ENCODE measurements around the gene KCND3.
A peak's percentile ranks its signal among the peaks of the same experiment; 100 is the strongest.

KCND3 gene

DNA sequence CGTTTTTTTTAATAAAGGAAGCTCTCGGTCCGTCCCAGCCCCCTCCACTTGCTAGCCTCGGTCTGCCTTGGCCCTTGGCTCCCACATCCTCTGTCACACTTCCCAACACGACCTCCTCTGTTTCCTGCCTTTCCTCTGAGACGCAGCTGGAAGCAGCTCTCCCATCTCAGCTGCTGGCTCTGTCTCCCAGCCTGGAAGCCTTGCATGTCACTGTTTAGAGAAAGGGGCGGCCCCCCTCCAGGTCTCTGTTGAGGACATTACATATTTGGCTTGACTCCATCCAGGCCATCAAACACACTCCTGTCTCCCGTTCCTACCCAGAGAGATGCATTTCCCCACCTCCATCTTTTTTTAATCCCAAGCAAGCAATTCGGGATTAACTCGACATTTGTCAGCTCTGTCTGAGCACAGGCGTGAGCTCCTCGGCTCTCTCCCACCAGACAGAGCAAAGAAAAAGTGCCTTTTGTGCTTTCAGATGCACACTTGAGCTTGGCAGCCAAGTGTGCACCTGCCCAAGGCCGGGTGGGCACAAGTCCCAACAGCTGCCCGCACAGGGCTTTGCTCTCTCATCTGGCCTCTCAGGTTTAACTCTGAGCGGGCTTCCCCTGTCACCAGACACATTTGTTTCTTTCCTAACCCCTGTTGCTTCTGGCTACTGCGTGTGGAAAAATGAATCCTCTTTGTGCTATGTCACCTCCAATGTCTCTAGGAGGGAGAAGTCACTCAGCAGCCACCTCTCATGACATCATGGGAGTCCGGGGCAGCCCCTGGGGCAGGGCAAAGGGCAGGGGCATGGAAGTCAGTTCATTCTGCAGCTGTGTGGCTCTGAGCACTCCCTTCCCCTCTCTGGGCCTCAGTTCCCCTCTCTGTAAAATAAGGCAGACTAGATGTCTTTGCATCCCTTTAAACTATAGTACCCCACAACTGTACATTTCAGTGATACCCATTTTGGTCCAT, 108.3 kb downstream of the KCND3 start:
- DNase-seq (ENCODE audit: low spot score): no peak

- DNase-seq (ENCODE audit: low spot score): no peak
Measured at GRCh38 chr1:111879081-111879480, 110.4 kb downstream of the KCND3 start.

DNA sequence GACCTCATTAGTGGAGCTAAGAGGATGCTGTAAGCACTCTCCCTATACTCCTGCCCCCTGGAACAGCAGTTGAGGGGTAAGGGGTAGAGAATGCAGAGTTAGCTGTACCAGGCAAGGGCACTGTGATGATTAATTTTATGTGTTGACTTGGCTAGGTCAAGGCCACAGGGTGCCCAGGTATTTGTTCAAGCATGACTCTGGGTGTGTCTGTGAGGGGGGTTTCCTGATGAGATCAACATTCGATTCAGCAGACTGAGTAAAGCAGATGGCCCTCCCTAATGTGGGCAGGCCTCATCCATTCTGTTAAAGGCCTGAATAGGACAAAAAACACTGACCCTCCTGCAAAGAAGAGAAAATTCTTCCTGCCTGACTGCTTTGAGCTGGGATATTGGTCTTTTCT, 110.8 kb downstream of the KCND3 start:
- DNase-seq (ENCODE audit: low spot score): no peak

- DNase-seq (ENCODE audit: low spot score): no peak
Measured at GRCh38 chr1:111878091-111878490, 111.4 kb downstream of the KCND3 start.

DNA sequence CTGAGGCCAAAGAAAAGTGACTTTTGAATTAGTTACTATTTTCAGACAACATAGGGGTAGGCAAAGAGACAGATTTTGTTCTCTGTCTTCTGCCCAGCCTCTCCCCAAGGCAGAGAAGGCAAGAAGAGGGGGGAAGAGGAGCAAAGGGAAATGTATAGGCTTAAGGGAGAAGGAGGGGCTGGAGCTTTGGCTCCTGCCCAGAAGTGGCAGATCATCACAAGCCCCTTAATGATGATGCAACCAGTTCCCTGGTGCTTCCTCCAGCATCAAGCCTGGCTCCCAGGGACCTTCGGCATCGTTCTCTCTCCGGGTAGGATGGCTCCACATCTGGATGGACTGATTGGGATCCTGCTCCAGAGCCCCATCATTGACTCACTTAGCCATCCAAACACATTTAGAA, 112.8 kb downstream of the KCND3 start:
- no peak for DNase-seq (ENCODE audit: low spot score)

DNA sequence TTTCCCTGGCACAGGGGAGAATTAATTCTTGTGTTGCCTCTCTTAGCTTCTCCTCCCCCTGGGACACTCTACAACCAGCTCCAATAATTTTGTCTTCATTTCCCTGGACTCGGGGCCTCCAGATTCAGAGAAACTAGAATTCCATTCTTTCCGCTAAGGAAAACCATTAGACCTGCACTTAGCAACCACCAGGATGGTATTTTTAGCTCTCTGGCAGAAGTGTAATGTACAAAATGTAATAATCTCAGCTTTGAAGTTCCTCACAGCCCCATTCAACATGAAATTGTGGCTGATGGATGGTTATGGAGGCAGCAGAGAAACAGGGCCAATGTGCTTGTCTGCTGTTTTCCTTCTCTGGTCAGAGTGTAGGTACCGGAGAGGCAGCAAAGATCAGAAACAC, 113.8 kb downstream of the KCND3 start:
- DNase-seq (ENCODE audit: low spot score): no peak

DNA sequence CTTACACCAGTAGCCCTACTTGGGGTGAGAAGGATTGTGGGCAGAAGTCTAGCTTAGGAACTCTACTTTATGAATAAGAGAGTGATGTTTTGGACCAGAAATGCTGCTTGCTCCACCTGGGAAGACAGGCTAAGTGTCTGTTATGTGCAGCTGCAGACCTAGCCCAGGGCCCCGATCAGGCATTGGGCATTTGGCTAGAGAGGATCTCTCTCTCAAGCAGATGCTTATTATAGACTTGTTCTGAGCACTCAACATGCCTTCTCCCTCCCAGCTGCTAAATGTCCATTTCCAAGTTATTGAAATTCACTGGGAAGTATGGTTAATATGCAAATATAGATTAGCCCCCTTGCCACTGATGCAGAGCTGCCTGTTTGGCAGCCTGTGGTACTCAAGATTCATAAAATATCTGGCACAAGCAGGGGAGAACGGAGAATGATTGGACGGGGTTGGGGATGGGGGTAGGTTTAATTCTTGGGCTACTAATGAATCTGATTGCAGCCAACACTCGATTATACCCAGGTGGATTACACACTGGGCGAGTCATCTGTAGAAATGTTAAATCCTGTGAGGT, 115.9 kb downstream of the KCND3 start:
- DNase-seq (ENCODE audit: low spot score): no peak

DNA sequence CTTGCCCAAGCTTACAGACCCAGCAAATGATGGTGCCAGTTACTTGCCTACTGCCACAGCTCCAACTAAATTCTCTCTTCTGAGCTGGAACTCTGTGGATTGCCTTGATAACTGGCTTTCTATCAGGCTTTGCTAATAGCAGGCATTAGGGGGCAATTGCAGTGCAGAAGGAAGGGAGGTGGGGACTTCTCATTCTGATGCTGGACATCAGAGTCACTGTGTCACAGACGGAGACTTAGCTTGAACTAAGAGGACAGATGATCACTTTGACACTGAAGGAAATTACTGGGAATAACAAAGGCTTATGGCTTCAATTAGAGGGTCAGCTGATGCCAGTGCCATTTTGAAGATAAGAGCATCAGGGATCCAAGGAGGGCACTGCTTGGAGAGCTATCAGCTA, 119.3 kb downstream of the KCND3 start:
- DNase-seq (ENCODE audit: low spot score): no peak

- no peak for DNase-seq (ENCODE audit: low spot score)
Measured at GRCh38 chr1:111867868-111868440, 121.5 kb downstream of the KCND3 start.

GRCh38 chr1:111864862-111865261, 124.6 kb downstream of the KCND3 start:
- DNase-seq (ENCODE audit: low spot score): peak; percentile 3

GRCh38 chr1:111863401-111863800, 126.1 kb downstream of the KCND3 start:
- DNase-seq (ENCODE audit: low spot score): no peak

DNA sequence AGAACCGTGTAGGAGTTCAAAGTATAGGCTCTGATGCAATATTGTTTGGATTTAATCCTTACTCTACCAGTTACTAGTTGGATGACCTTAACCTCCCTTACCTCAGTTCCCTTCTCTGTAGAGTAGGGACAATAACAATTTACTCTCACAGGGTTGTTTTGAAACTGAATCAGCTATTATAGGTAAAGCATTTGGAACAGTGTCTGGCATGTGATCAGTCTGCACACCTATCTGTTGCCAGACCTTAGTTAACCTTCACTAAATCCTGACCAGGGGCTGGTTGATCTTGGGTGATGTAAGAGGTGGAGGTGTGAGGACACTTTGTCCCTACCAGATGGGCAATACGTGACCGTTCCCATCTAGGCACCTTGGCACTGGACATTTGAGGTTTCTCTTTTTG, 126.9 kb downstream of the KCND3 start:
- DNase-seq (ENCODE audit: low spot score): no peak

- DNase-seq (ENCODE audit: low spot score): no peak
Measured at GRCh38 chr1:111861523-111861922, 127.9 kb downstream of the KCND3 start.

GRCh38 chr1:111857194-111857651, 132.2 kb downstream of the KCND3 start:
- DNase-seq (ENCODE audit: low spot score): no peak

DNA sequence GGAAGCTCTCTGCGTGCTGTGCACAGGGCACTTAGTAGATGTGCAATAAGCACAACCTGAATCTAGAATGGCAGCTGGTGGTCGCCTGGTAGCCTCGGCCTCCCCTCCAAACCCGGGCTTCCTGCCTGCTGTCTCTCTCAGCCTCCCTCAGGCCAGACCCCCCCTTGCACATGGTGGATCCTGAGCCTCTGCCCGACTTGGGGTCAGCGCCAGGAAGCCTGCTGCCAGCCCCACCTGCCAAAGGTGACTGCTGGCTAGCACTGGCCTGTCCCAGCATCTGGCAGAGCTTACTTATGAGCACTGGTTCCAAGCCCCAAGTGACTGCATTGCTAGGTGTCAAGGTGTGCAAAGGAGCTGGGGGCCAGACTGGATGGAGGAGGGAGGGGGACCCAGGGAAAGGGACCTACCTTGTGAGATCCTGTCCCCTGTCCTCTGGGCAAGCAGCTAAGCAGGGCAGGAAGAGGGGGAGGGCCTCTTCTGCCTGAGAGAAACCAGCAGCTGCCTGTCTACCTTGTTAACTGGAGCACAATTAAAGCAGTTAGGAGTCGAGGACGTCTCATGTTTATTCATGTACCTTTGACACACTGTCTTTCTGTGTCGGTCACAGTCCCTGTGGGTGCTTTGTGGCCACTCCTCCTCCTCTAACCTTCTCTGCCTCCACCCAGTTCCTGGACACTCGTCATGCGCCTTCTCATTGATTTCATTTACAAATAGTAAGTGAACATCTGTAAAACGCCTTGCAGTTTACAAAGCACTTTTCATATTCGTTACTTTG, 132.9 kb downstream of the KCND3 start:
- peak; percentile 8 for DNase-seq (ENCODE audit: low spot score)

DNA sequence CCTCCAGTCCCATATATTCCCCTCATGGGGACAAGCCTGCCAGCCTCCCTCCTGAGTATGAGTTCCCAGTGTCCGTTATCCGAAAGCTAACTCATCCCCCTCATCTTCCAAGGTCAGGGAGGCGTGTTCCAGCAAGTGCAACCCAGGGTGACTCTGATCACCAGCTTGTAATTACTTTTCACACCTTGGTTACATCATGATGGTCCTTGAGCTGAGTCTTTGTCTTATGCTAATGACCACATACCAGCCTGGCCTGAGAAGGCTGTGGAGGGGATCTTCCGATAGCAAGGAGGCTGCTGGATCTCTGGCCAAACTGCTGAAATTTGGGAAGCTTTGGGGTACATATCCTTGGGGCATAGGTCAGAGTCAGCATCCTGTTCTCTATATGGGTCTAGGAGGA, 134.2 kb downstream of the KCND3 start:
- DNase-seq (ENCODE audit: low spot score): no peak

GRCh38 chr1:111852261-111852721, 137.2 kb downstream of the KCND3 start:
- DNase-seq (ENCODE audit: low spot score): no peak

DNA sequence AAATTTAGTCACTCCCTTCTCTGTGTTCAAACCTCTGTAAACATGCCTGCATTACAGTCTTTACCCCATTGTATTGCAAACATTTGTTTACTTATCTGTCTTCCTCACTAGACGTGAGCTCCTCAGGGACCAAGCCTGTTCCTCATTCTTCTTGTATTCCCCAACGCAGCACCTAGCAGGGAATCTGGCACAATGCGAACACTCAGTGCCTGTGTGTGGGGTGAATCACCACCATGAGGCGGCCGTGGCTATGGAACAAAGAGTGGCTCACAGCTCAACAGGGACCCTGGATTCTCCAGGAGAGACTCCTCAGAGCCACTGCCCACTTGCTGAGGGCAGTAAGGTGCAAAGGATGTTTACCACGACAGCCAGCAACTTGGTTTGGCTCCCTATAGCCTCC, 137.9 kb downstream of the KCND3 start:
- no peak for DNase-seq (ENCODE audit: low spot score)

DNA sequence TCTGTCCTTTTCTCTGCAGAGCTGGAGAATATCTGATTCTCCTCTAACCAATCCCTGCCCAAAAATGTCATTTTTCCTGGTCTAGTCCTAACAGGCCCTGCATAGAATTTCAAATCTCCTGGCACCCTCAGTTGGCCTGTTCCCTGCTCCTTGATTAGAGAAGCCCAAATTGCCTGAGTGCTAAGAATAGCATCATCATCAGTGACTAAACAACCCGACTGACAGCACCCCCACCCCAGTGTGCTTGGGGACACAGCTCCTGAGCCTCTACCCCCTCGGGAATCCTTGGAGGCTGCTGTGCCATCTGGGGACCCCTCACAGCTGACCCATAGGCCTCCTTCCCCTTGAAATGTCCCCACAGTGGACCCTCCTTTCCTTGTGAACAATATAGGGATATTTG, 139.4 kb downstream of the KCND3 start:
- no peak for DNase-seq (ENCODE audit: low spot score)

DNA sequence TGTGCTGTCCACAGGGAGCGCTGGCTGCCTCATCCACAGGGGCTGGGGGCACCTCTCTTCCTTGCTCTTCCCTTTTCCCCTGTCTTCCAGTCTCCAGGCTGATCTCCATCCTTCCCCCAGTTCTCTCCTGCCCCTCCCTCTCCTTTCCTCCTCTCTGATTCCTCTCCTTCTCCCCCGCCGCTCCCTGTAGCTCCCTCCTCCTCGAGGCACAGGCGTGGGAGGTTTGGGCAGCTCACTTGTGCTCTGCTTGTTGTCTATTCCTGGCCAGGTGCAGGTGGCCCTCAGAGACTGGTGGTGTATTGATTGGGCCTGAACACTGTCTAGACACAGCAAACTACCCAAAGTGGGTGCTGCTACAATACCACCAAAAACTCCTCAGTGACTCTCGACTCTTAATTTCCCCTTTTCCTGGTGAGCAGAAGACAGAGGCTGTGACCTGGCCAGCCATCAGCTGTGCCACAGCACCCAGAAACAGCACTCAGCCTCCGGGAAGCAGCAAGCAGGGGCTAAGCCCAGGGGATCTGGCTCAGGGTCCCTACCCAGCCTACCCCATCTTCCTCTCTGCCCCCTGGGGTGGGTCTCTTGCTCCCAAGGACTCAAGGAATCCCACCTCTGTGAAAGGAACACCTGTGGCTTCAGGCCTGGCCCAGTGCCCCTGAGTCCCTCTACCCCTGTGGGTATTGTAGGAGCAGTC, 140.5 kb downstream of the KCND3 start:
- no peak for DNase-seq (ENCODE audit: low spot score)

GRCh38 chr1:111847466-111847865, 142.0 kb downstream of the KCND3 start:
- DNase-seq (ENCODE audit: low spot score): no peak

DNA sequence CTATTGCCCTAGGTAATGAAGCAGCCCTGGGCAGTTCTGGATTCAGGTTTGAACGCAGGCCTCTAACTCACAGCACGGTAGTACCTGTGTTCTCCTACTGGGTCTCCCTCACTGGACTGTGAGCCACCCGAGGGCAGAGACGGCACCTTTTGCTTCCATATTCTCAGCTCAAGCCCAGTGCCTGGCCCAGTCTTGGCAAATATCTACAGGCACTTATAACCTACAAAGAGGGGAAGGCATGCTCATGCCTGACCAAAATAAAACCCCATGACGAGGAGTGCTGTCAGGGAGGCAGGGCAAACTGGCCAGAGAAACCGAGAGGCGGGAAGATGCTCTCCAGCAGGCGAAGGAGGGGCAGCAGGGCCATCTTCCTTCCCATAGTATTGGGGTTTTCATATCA, 142.6 kb downstream of the KCND3 start:
- DNase-seq (ENCODE audit: low spot score): no peak
